HCT116 (cell line): Measurements from ENCODE around the gene TSPAN16. TPM values are rescaled to one million over a fixed set of nuclear protein-coding genes. Genes with fewer than 3 reads are reported as not detected.

Source experiments
- POLR2A ChIP-seq: IDR thresholded peaks from 2 replicates; pipeline ENCODE4 v1.7.0; 2011; ENCODE audit warnings: borderline replicate concordance; ENCODE audit not compliant: insufficient read depth, insufficient read length; ENCODE audit errors: extremely low read depth
- REST ChIP-seq: IDR thresholded peaks from 2 replicates; pipeline ENCODE4 v1.6.1; 2012; ENCODE audit warnings: low read depth
- TCF7L2 ChIP-seq: IDR thresholded peaks from 2 replicates; pipeline ENCODE4 v1.7.0; 2011; ENCODE audit warnings: borderline replicate concordance, inconsistent platforms; ENCODE audit not compliant: insufficient read depth, insufficient read length; ENCODE audit errors: extremely low read depth
- YY1 ChIP-seq: IDR thresholded peaks from 2 replicates; pipeline ENCODE4 v1.6.1; 2011; ENCODE audit warnings: low read length, low read depth, moderate library complexity, mild to moderate bottlenecking; ENCODE audit not compliant: insufficient replicate concordance; ENCODE audit errors: extremely low read depth
- total RNA-seq: library from RNA; stranded (reverse); gene quantifications from one replicate; pipeline ENCODE4 v1.2.1, GENCODE V29; 2021; ENCODE audit not compliant: unreplicated experiment

Gene TSPAN16
- total RNA-seq, 1 experiment from 2014 or later: not detected

DNA sequence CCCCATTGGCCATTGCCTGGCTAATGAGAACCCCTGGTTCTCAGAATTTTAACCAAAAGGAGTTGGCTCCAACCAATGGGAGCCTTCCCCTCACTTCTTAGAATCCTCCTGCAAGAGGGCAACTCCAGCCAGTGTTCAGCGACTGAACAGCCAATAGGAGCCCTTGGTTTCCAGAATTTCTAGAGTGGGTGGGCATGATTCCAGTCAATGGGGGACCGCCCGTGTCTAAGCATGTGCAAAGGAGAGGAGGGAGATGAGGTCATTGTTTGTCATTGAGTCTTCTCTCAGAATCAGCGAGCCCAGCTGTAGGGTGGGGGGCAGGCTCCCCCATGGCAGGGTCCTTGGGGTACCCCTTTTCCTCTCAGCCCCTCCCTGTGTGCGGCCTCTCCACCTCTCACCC, 69.0 kb downstream of the TSPAN16 start (continued):
- no peak for TF ChIP-seq REST
- TF ChIP-seq POLR2A: no peak
- no peak for TF ChIP-seq YY1
- TF ChIP-seq TCF7L2: no peak

Other genes with a start within 250 kb of the TSPAN16 start
- gene LDLR, start 206.7 kb upstream of the TSPAN16 start, total RNA-seq: 92.4 TPM
- gene SPC24, start 140.4 kb upstream of the TSPAN16 start, total RNA-seq: 33.9 TPM
- 43.6 TPM for gene KANK2, start 98.6 kb upstream of the TSPAN16 start, total RNA-seq
- not detected for gene ANGPTL8, start 56.5 kb upstream of the TSPAN16 start, total RNA-seq
- gene DOCK6, start 33.6 kb upstream of the TSPAN16 start, total RNA-seq: 82.4 TPM
- 28.9 TPM for gene RAB3D, start 43.5 kb downstream of the TSPAN16 start, total RNA-seq
- gene TMEM205, start 50.1 kb downstream of the TSPAN16 start, total RNA-seq: 55.9 TPM
- 7.7 TPM for gene CCDC159, start 50.4 kb downstream of the TSPAN16 start, total RNA-seq
- gene PLPPR2, start 59.3 kb downstream of the TSPAN16 start, total RNA-seq: 23.2 TPM
- gene SWSAP1, start 78.5 kb downstream of the TSPAN16 start, total RNA-seq: 2.5 TPM
- 15.3 TPM for gene EPOR, start 88.2 kb downstream of the TSPAN16 start, total RNA-seq
- 99.2 TPM for gene RGL3, start 123.2 kb downstream of the TSPAN16 start, total RNA-seq
- 0.52 TPM for gene ODAD3, start 139.0 kb downstream of the TSPAN16 start, total RNA-seq
- 425 TPM for gene PRKCSH, start 139.5 kb downstream of the TSPAN16 start, total RNA-seq
- gene ELAVL3, start 184.9 kb downstream of the TSPAN16 start, total RNA-seq: 0.05 TPM
- 16.1 TPM for gene ZNF653, start 209.7 kb downstream of the TSPAN16 start, total RNA-seq
- 52.8 TPM for gene ECSIT, start 233.0 kb downstream of the TSPAN16 start, total RNA-seq
- 0.64 TPM for gene CNN1, start 242.7 kb downstream of the TSPAN16 start, total RNA-seq